ENCODE results near the gene IQGAP3. TPM values are rescaled to one million over a fixed set of nuclear protein-coding genes. Genes with fewer than 3 reads are reported as not detected.

Gene IQGAP3
- polyA plus RNA-seq, 1 of the 3 experiments (the other 2 are of a cell fraction): 15.6 TPM

- Histone ChIP-seq H3K27ac (ENCODE audit: low read depth in 2 of 2, low read length in 1 of 2) (no peak overlapping the region), H3K4me1 (ENCODE audit: control insufficient read depth in 1 of 2, insufficient read depth in 2 of 2, low read depth in 1 of 2, low read length in 1 of 2) (peaks cover 44 to 76% of the 10 kb centered on the region in 2 experiments), H3K27me3 (ENCODE audit: insufficient read depth) (no peaks in the 10 kb centered on the region), H3K9ac (no peak overlapping the region), H2AFZ (ENCODE audit: low read depth) (no peak overlapping the region), H4K20me1 (ENCODE audit: insufficient read depth) (peaks cover 100% of the 10 kb centered on the region), H3K36me3 (replicated peaks in 1 of 2; ENCODE audit: control insufficient read depth in 1 of 2, insufficient read depth in 2 of 2, low read length in 1 of 2) (peaks cover 3 to 6% of the 10 kb centered on the region in 2 experiments), H3K4me3 (ENCODE audit: low read depth in 2 of 2, low read length in 1 of 2) (no peak overlapping the region), H3K9me3 (no peaks in the 10 kb centered on the region), H3K9me2 (no peaks in the 10 kb centered on the region), H3K4me2 (no peak overlapping the region), H3K79me2 (ENCODE audit: insufficient read depth) (peaks cover 100% of the 10 kb centered on the region), H3F3A (replicated peaks; ENCODE audit: insufficient read depth) (no peaks in the 10 kb centered on the region)
- WGBS (ENCODE audit: low lambda C conversion rate): 100% methylated on average over 4 of the region's 7 CpGs
- no peak for TF ChIP-seq MXI1 (IDR thresholded peaks at IDR 0.05; ENCODE audit: low read depth, low read length)
- TF ChIP-seq REST (IDR thresholded peaks at IDR 0.05; ENCODE audit: low read depth, low read length): no peak
- no peak for TF ChIP-seq RCOR1 (IDR thresholded peaks at IDR 0.05; ENCODE audit: low read length)
- TF ChIP-seq MAX (IDR thresholded peaks at IDR 0.05; ENCODE audit: low read depth): no peak
- ChIA-PET CTCF (interaction anchor here (6.2 kb wide), 1 partner anchor 12 kb away, joined by 50 read pairs; no protein-coding TSS in a partner anchor), POLR2A (no interaction called here)
- DNase-seq: no peak
Observed at GRCh38 chr1:156494309-156494895, 78.0 kb downstream of the IQGAP3 start.

GRCh38 chr1:156493742-156494141 is 78.6 kb downstream of the IQGAP3 start:
- no peak overlapping the region for H3K4me2 ChIP-seq
- no peaks in the 10 kb centered on the region for H3K27me3 ChIP-seq (ENCODE audit: insufficient read depth)
- no peaks in the 10 kb centered on the region for H3K9me3 ChIP-seq
- peaks cover 3 to 6% of the 10 kb centered on the region in 2 experiments for H3K36me3 ChIP-seq (replicated peaks in 1 of 2; ENCODE audit: control insufficient read depth in 1 of 2, insufficient read depth in 2 of 2, low read length in 1 of 2)
- H4K20me1 ChIP-seq (ENCODE audit: insufficient read depth): peaks cover 100% of the 10 kb centered on the region
- H2AFZ ChIP-seq (ENCODE audit: low read depth): no peak overlapping the region
- peaks cover 50 to 76% of the 10 kb centered on the region in 2 experiments for H3K4me1 ChIP-seq (ENCODE audit: control insufficient read depth in 1 of 2, insufficient read depth in 2 of 2, low read depth in 1 of 2, low read length in 1 of 2)
- H3F3A ChIP-seq (replicated peaks; ENCODE audit: insufficient read depth): no peaks in the 10 kb centered on the region
- H3K9me2 ChIP-seq: no peaks in the 10 kb centered on the region
- POLR2A ChIA-PET: no interaction called here
- H3K9ac ChIP-seq: no peak overlapping the region
- TF ChIP-seq RCOR1 (IDR thresholded peaks at IDR 0.05; ENCODE audit: low read length) (no peak), TEAD4 (IDR thresholded peaks at IDR 0.05; ENCODE audit: borderline replicate concordance, insufficient read depth) (no peak), MXI1 (IDR thresholded peaks at IDR 0.05; ENCODE audit: low read depth, low read length) (no peak), TCF12 (IDR thresholded peaks at IDR 0.05) (no peak), NFIC (IDR thresholded peaks at IDR 0.05; ENCODE audit: borderline replicate concordance) (no peak), JUND (IDR thresholded peaks at IDR 0.05) (no peak), GATA2 (CRISPR knock-in tag; IDR thresholded peaks at IDR 0.05) (no peak), CTCF (IDR thresholded peaks at IDR 0.05) (no peak), ZBTB33 (IDR thresholded peaks at IDR 0.05; ENCODE audit: borderline replicate concordance, low read depth) (no peak), RAD21 (IDR thresholded peaks at IDR 0.05; ENCODE audit: low read length) (no peak), FOSL2 (IDR thresholded peaks at IDR 0.05; ENCODE audit: borderline replicate concordance, low read depth) (no peak), EP300 (IDR thresholded peaks at IDR 0.05; ENCODE audit: borderline replicate concordance in 1 of 2, low read depth in 1 of 2, low read length in 1 of 2) (no peak), USF2 (IDR thresholded peaks at IDR 0.05; ENCODE audit: borderline replicate concordance, low read depth, low read length) (no peak), SMC3 (IDR thresholded peaks at IDR 0.05; ENCODE audit: low read depth, low read length) (no peak)
- no peak for DNase-seq
- H3K79me2 ChIP-seq (ENCODE audit: insufficient read depth): peaks cover 100% of the 10 kb centered on the region
- H3K4me3 ChIP-seq (ENCODE audit: low read depth in 2 of 2, low read length in 1 of 2): no peak overlapping the region
- CTCF ChIA-PET: interaction anchor here (6.2 kb wide), 1 partner anchor 12 kb away, joined by 50 read pairs; no protein-coding TSS in a partner anchor
- H3K27ac ChIP-seq (ENCODE audit: low read depth in 2 of 2, low read length in 1 of 2): no peak overlapping the region
